HepG2 (cell line): ENCODE measurements around the gene ASXL3. TPM values are rescaled to one million over a fixed set of nuclear protein-coding genes. Genes with fewer than 3 reads are reported as not detected.

Source experiments
- ATAC-seq: fragments of 200-7000 bp; cut with Tn5 transposase; 3 replicates; pipeline ENCODE4 v1.9.1; 2020; ENCODE audit warnings: mild to moderate bottlenecking, moderate library complexity
- BruUV-seq: library from RNA; stranded (reverse); fragments of 400-500 nt; replicated peaks from 2 replicates; lab custom pipeline; 2021; lab: Mats Ljungman, UMichigan
- CTCF ChIA-PET: fragments of 300-600 bp; formaldehyde crosslinking; extraction: SDS; loops from one replicate; lab custom pipeline; 2021; ENCODE audit warnings: low total read pairs, inconsistent platforms, low intra/inter-chr PET ratio; lab: Yijun Ruan, JAX
- POLR2A ChIA-PET: fragments of 350-600 bp; sonication (Branson Sonifier 250); formaldehyde crosslinking; loops from one replicate; lab custom pipeline; 2020; ENCODE audit warnings: antibody characterized with exemption, inconsistent platforms; lab: Yijun Ruan, JAX
- DNase-seq: peaks from one replicate; pipeline ENCODE4 v3.0.0-alpha.2; 2015; ENCODE audit warnings: low spot score
- FAIRE-seq: peaks from 3 replicates; lab custom pipeline; 2011; peaks lifted over from hg19 to GRCh38; lab: Jason Lieb, UNC
- H2AFZ ChIP-seq: one replicate; pipeline ENCODE4 v1.6.1; 2011; ENCODE audit warnings: low read length, inconsistent platforms
- H3K27ac ChIP-seq: fragments of 300-600 bp; 3 replicates; pipeline ENCODE4 v1.8.0; 2011; ENCODE audit warnings: mixed run types, mild to moderate bottlenecking, mixed read lengths, low read length, inconsistent platforms; ENCODE audit not compliant: insufficient read depth; ENCODE audit errors: extremely low read length
- H3K27me3 ChIP-seq, 2 experiments: fragments of 200-600 bp in 1 of 2; 2 replicates in 1 of 2; 3 replicates in 1 of 2; pipeline versions ENCODE4 v1.6.0 to v1.8.0; 2011; ENCODE audit warnings: low read length in 2 of 2, mild to moderate bottlenecking in 2 of 2, moderate library complexity in 2 of 2, inconsistent platforms in 1 of 2; ENCODE audit not compliant: insufficient read depth in 2 of 2, control insufficient read depth in 1 of 2
- H3K36me3 ChIP-seq, 2 experiments: fragments of 200-600 bp in 1 of 2; replicated peaks in 1 of 2; 2 replicates in 1 of 2; 3 replicates in 1 of 2; pipeline versions ENCODE4 v1.5.1 to v1.8.0; 2011; ENCODE audit warnings: low read length in 2 of 2, inconsistent platforms in 1 of 2; ENCODE audit not compliant: insufficient read depth in 2 of 2, control insufficient read depth in 1 of 2
- H3K4me1 ChIP-seq: 2 replicates; pipeline ENCODE4 v1.5.1; 2012; ENCODE audit warnings: low read length, inconsistent platforms; ENCODE audit not compliant: insufficient read depth
- H3K4me2 ChIP-seq: 2 replicates; pipeline ENCODE4 v1.6.0; 2011; ENCODE audit warnings: low read depth, low read length, inconsistent platforms
- H3K4me3 ChIP-seq, 3 experiments: fragments of 200-600 bp in 1 of 3; sonication (generic), shearing (Covaris generic) in 1 of 3; replicated peaks in 1 of 3; 2 replicates each; pipeline ENCODE4 v1.5.1; 2011 to 2016; ENCODE audit warnings: low read length in 3 of 3, inconsistent platforms in 2 of 3, low read depth in 2 of 3, mild to moderate bottlenecking in 2 of 3, control low read depth in 1 of 3, mixed read lengths in 1 of 3; ENCODE audit not compliant: insufficient read depth in 1 of 3
- H3K79me2 ChIP-seq: one replicate; pipeline ENCODE4 v1.6.1; 2011; ENCODE audit warnings: low read length, inconsistent platforms; ENCODE audit not compliant: insufficient read depth
- H3K9ac ChIP-seq: 2 replicates; pipeline ENCODE4 v1.6.0; 2011; ENCODE audit warnings: mild to moderate bottlenecking, low read depth, low read length, inconsistent platforms; ENCODE audit not compliant: insufficient read depth
- H3K9me3 ChIP-seq: 2 replicates; pipeline ENCODE4 v1.5.1; 2012; ENCODE audit warnings: mild to moderate bottlenecking, low read length
- H4K20me1 ChIP-seq: 2 replicates; pipeline ENCODE4 v1.6.0; 2011; ENCODE audit warnings: inconsistent platforms, mild to moderate bottlenecking, low read length, moderate library complexity; ENCODE audit not compliant: insufficient read depth
- CBX1 ChIP-seq: IDR thresholded peaks from one replicate; pipeline ENCODE4 v1.6.1; 2016; ENCODE audit warnings: antibody characterized with exemption, low read depth
- FOXA3 ChIP-seq: IDR thresholded peaks from 2 replicates; pipeline ENCODE4 v1.6.1; 2016; ENCODE audit warnings: missing genetic modification reagents, missing compliant biosample characterization
- IRX3 ChIP-seq: sonication (generic); formaldehyde crosslinking; IDR thresholded peaks from 2 replicates; pipeline ENCODE4 v1.8.1; 2023; ENCODE audit warnings: mild to moderate bottlenecking, low read depth, missing genetic modification reagents, borderline replicate concordance
- KLF15 ChIP-seq: sonication (generic); formaldehyde crosslinking; IDR thresholded peaks from 2 replicates; pipeline ENCODE4 v1.8.1; 2023; ENCODE audit warnings: borderline replicate concordance, mild to moderate bottlenecking, inconsistent platforms, missing genetic modification reagents, mixed read lengths
- MAFG ChIP-seq: sonication (generic); formaldehyde crosslinking; IDR thresholded peaks from 2 replicates; pipeline ENCODE4 v1.5.1; 2020; ENCODE audit warnings: mild to moderate bottlenecking, missing genetic modification reagents
- MATR3 ChIP-seq: sonication (generic); formaldehyde crosslinking; IDR thresholded peaks from 2 replicates; pipeline ENCODE4 v1.4.0; 2020; ENCODE audit warnings: missing genetic modification reagents
- NFE2 ChIP-seq: sonication (generic); formaldehyde crosslinking; IDR thresholded peaks from 2 replicates; pipeline ENCODE4 v1.4.0; 2020; ENCODE audit warnings: missing genetic modification reagents
- NFE2L1 ChIP-seq: sonication (generic); formaldehyde crosslinking; IDR thresholded peaks from 2 replicates; pipeline ENCODE4 v1.4.0; 2020; ENCODE audit warnings: missing genetic modification reagents, mild to moderate bottlenecking, borderline replicate concordance
- RELA ChIP-seq: sonication (generic); formaldehyde crosslinking; IDR thresholded peaks from 2 replicates; pipeline ENCODE4 v1.4.0; 2020; ENCODE audit warnings: missing genetic modification reagents
- RFXAP ChIP-seq: sonication (generic); formaldehyde crosslinking; IDR thresholded peaks from 2 replicates; pipeline ENCODE4 v1.4.0; 2020; ENCODE audit warnings: missing genetic modification reagents, borderline replicate concordance
- RORA ChIP-seq: sonication (generic); formaldehyde crosslinking; IDR thresholded peaks from 2 replicates; pipeline ENCODE4 v1.5.0; 2020; ENCODE audit warnings: mild to moderate bottlenecking, missing genetic modification reagents, moderate library complexity
- SMARCE1 ChIP-seq: fragments of 450-650 bp; IDR thresholded peaks from 2 replicates; pipeline ENCODE4 v1.6.1; 2017; ENCODE audit warnings: borderline replicate concordance
- ZNF12 ChIP-seq: sonication (generic); formaldehyde crosslinking; IDR thresholded peaks from 2 replicates; pipeline ENCODE4 v1.5.0; 2020; ENCODE audit warnings: missing genetic modification reagents
- ZNF556 ChIP-seq: sonication (generic); formaldehyde crosslinking; IDR thresholded peaks from 2 replicates; pipeline ENCODE4 v1.4.0; 2020; ENCODE audit warnings: mild to moderate bottlenecking, missing genetic modification reagents, borderline replicate concordance
- ZNF746 ChIP-seq: sonication (generic); formaldehyde crosslinking; IDR thresholded peaks from 2 replicates; pipeline ENCODE4 v1.8.0; 2022; ENCODE audit warnings: mild to moderate bottlenecking, missing genetic modification reagents
- WGBS: methylation state at CpG from one replicate; pipeline ENCODE4 v1.1.6; 2017; ENCODE audit warnings: low lambda C conversion rate; 5-methylcytosine and 5-hydroxymethylcytosine counted together
- in situ Hi-C: cut with HindIII; loops from 2 replicates; pipeline ENCODE4 v1.10.0; 2017; ENCODE audit warnings: low pct_unique_long_range_greater_than_20kb; ENCODE audit not compliant: extremely low pct_ligation_motif_present
- intact Hi-C: fragments of 100-400 bp; cut with micrococcal nuclease; formaldehyde crosslinking; loops from one replicate; pipeline ENCODE4 v1.10.0; 2022; ENCODE audit not compliant: unreplicated experiment
- polyA plus RNA-seq, 8 experiments: library from polyadenylated mRNA; depleted of rRNA in 3 of 8; stranded (reverse) in 7 of 8; unstranded in 1 of 8; fragments of >200 nt; fragmentation: Illumina TruSeq in 4 of 8; extraction: Trizol in 4 of 8; gene quantifications; 2 replicates each; pipeline versions ENCODE4 v1.2.1 to v1.2.3, GENCODE V29; 2011 to 2016; ENCODE audit warnings: low read depth in 4 of 8, missing spikeins in 1 of 8, mixed read lengths in 1 of 8; ENCODE audit not compliant: insufficient read depth in 1 of 8
- total RNA-seq, 5 experiments: library from RNA; depleted of rRNA; stranded (reverse); fragments of >200 nt; fragmentation: Illumina TruSeq; extraction: Trizol; gene quantifications; 2 replicates each; pipeline ENCODE4 v1.2.3, GENCODE V29; 2016; ENCODE audit warnings: low read depth in 1 of 5
- TF ChIP-seq, protein P1 (sequence below): sonication (generic); formaldehyde crosslinking; IDR thresholded peaks from 2 replicates; pipeline ENCODE4 v1.4.0; 2020; ENCODE audit warnings: mild to moderate bottlenecking, low read depth, missing genetic modification reagents
- TF ChIP-seq, protein P2 (sequence below): sonication (generic); formaldehyde crosslinking; IDR thresholded peaks from 2 replicates; pipeline ENCODE4 v1.5.0; 2020; ENCODE audit warnings: missing genetic modification reagents

The ASXL3 gene
- total and polyA plus RNA-seq, 2 of the 13 experiments (the other 11 are each of a cell fraction or from before 2014, with no cell fraction given), result not detected

DNA sequence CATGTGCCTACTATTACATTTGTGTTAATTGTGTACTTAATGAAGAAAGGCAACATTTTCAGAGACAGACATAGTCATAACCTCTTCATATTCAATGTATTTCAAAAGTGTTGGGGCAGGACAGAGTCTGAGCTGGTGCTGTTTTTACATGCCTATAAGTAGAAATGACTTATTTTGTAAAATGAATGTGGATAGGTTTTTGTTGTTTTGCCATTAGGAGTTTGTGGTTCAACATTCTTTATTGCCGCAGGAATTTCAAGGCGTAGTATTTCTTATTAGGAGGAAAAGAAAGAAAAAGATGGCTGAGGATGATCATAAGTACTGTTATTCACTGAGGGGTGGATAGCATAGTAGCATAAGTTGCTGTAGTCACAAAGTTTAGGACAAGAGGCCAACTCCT, 21.2 kb upstream of the ASXL3 start (continued):
- TF ChIP-seq IRX3 (CRISPR knock-in tag), result no peak
- no peak for TF ChIP-seq ZNF556
- no peak for TF ChIP-seq ZNF746 (CRISPR knock-in tag)
- TF ChIP-seq RORA, result no peak
- TF ChIP-seq, protein P1, sequence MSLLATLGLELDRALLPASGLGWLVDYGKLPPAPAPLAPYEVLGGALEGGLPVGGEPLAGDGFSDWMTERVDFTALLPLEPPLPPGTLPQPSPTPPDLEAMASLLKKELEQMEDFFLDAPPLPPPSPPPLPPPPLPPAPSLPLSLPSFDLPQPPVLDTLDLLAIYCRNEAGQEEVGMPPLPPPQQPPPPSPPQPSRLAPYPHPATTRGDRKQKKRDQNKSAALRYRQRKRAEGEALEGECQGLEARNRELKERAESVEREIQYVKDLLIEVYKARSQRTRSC (CRISPR knock-in tag), result no peak
- no peak for TF ChIP-seq SMARCE1
- TF ChIP-seq NFE2L1 (CRISPR knock-in tag), result no peak
- TF ChIP-seq ZNF12, result no peak
- no peak for TF ChIP-seq RELA (CRISPR knock-in tag)
- TF ChIP-seq KLF15, result no peak
- TF ChIP-seq FOXA3 (CRISPR knock-in tag), result no peak
- no peak for TF ChIP-seq MAFG (CRISPR knock-in tag)

DNA sequence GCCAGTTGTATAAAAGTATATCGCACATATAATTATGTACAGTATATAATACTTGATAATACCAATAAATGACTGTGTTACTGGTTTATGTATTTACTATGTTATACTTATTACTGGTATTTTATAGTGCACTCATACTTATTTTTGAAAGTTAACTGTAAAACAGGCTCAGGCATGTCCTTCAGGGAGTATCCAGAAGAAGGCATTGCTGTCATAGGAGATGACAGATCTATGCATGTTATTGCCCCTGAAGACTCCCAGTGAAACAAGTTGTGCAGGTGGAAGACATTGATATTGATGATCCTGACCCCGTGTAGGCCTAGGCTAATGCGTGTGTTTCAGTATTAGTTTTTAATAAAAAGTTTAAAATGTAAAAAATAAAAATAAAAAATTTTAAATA, 20.3 kb upstream of the ASXL3 start:
- DNase-seq (no peak), ATAC-seq (no peak), FAIRE-seq (no peak)
- Histone ChIP-seq H3K4me3 (no peak overlapping the region), H4K20me1 (no peaks in the 10 kb centered on the region), H3K27me3 (no peaks in the 10 kb centered on the region; a peak in 1 of 5 replicates), H3K4me1 (no peaks in the 10 kb centered on the region), H3K9me3 (no peaks in the 10 kb centered on the region), H3K4me2 (no peak overlapping the region), H3K79me2 (no peaks in the 10 kb centered on the region), H3K9ac (no peak overlapping the region), H3K36me3 (no peaks in the 10 kb centered on the region), H2AFZ (no peak overlapping the region), H3K27ac (no peak overlapping the region)
- BruUV-seq, result no TSS peak
- ChIA-PET CTCF (no interaction called here), POLR2A (no interaction called here)
- under 1% methylated on average over 3 of the region's 3 CpGs for WGBS
- intact Hi-C loops (no loop called here), in situ Hi-C loops (no loop called here)
- TF ChIP-seq CBX1 (no peak), NFE2 (CRISPR knock-in tag) (no peak), RFXAP (CRISPR knock-in tag) (no peak), MATR3 (CRISPR knock-in tag) (no peak)
- TF ChIP-seq, protein P2, sequence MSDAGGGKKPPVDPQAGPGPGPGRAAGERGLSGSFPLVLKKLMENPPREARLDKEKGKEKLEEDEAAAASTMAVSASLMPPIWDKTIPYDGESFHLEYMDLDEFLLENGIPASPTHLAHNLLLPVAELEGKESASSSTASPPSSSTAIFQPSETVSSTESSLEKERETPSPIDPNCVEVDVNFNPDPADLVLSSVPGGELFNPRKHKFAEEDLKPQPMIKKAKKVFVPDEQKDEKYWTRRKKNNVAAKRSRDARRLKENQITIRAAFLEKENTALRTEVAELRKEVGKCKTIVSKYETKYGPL (CRISPR knock-in tag), result no peak
